K562 (cell line): Measurements from ENCODE around the gene ASMTL. TPM values are rescaled to one million over a fixed set of nuclear protein-coding genes. Genes with fewer than 3 reads are reported as not detected.

Source experiments
- ATAC-seq: fragments of 200-7000 bp; cut with Tn5 transposase; 3 replicates; pipeline ENCODE4 v1.9.1; 2020; ENCODE audit warnings: moderate library complexity
- BruUV-seq: library from RNA; stranded (reverse); fragments of 400-500 nt; replicated peaks from 2 replicates; lab custom pipeline; 2021; lab: Mats Ljungman, UMichigan
- CTCF ChIA-PET: fragments of 300-600 bp; formaldehyde crosslinking; extraction: SDS; loops from one replicate; lab custom pipeline; 2021; ENCODE audit warnings: low intra/inter-chr PET ratio; lab: Yijun Ruan, JAX
- POLR2A ChIA-PET: fragments of 300-600, 350-650 bp; sonication (Branson Sonifier 250); formaldehyde crosslinking; extraction: SDS; loops from one replicate; lab custom pipeline; 2021; ENCODE audit warnings: antibody characterized with exemption, inconsistent platforms; lab: Yijun Ruan, JAX
- DNase-seq, 4 experiments: peaks; one replicate each; pipeline versions ENCODE4 v3.0.0 to v3.0.0-alpha.2; 2011 to 2018; ENCODE audit warnings: low spot score in 3 of 4, mixed read lengths in 3 of 4; ENCODE audit errors: extremely low read depth in 1 of 4
- FAIRE-seq: peaks from 2 replicates; lab custom pipeline; 2011; peaks lifted over from hg19 to GRCh38; lab: Jason Lieb, UNC
- H2AFZ ChIP-seq: 2 replicates; pipeline ENCODE4 v1.6.0; 2011; ENCODE audit warnings: low read depth, low read length, control low read depth, inconsistent platforms
- H3K27ac ChIP-seq: fragments of 200-600 bp; 3 replicates; pipeline ENCODE4 v1.8.0; 2011; ENCODE audit warnings: low read depth, mild to moderate bottlenecking, control low read depth, inconsistent platforms, low read length, moderate library complexity, mixed read lengths; ENCODE audit errors: extremely low read depth
- H3K27me3 ChIP-seq, 2 experiments: fragments of 300-600 bp in 1 of 2; 2 replicates in 1 of 2; 3 replicates in 1 of 2; pipeline versions ENCODE4 v1.6.0 to v1.8.0; 2011; ENCODE audit warnings: inconsistent platforms in 2 of 2, low read length in 2 of 2, mild to moderate bottlenecking in 1 of 2, mixed read lengths in 1 of 2, moderate library complexity in 1 of 2; ENCODE audit not compliant: control insufficient read depth in 2 of 2, insufficient read depth in 2 of 2
- H3K36me3 ChIP-seq: fragments of 300-600 bp; 3 replicates; pipeline ENCODE4 v1.8.0; 2011; ENCODE audit warnings: mild to moderate bottlenecking, low read length, inconsistent platforms; ENCODE audit not compliant: control insufficient read depth, insufficient read depth
- H3K4me1 ChIP-seq, 2 experiments: fragments of 200-600 bp in 1 of 2; replicated peaks in 1 of 2; 2 replicates in 1 of 2; 3 replicates in 1 of 2; pipeline versions ENCODE4 v1.5.1 to v1.8.0; 2011; ENCODE audit warnings: inconsistent platforms in 2 of 2, low read length in 2 of 2, mild to moderate bottlenecking in 1 of 2, mixed read lengths in 1 of 2, moderate library complexity in 1 of 2; ENCODE audit not compliant: control insufficient read depth in 2 of 2, insufficient read depth in 2 of 2
- H3K4me2 ChIP-seq: 2 replicates; pipeline ENCODE4 v1.6.1; 2011; ENCODE audit warnings: low read length, control low read depth, inconsistent platforms, mixed read lengths; ENCODE audit not compliant: insufficient read depth
- H3K4me3 ChIP-seq: fragments of 200-600 bp; sonication (generic), shearing (Covaris generic); 2 replicates; pipeline ENCODE4 v1.5.1; 2016; ENCODE audit warnings: control low read depth, inconsistent platforms
- H3K79me2 ChIP-seq: fragments of 200-600 bp; 3 replicates; pipeline ENCODE4 v1.8.0; 2011; ENCODE audit warnings: low read length, inconsistent platforms; ENCODE audit not compliant: control insufficient read depth, insufficient read depth
- H3K9ac ChIP-seq, 2 experiments: 2 replicates each; pipeline versions ENCODE4 v1.6.0 to v1.6.1; 2011; ENCODE audit warnings: low read depth in 2 of 2, low read length in 2 of 2, control low read depth in 1 of 2, inconsistent platforms in 1 of 2, mild to moderate bottlenecking in 1 of 2, mixed read lengths in 1 of 2; ENCODE audit not compliant: insufficient read depth in 1 of 2
- H3K9me1 ChIP-seq: one replicate; pipeline ENCODE4 v1.6.0; 2011; ENCODE audit warnings: inconsistent platforms, mild to moderate bottlenecking, low read length, moderate library complexity; ENCODE audit not compliant: control insufficient read depth, insufficient read depth
- H3K9me3 ChIP-seq: replicated peaks from 2 replicates; pipeline ENCODE4 v1.5.1; 2011; ENCODE audit warnings: low read depth, low read length, inconsistent platforms; ENCODE audit not compliant: control insufficient read depth, insufficient read depth
- H4K20me1 ChIP-seq: replicated peaks from 2 replicates; pipeline ENCODE4 v1.6.1; 2011; ENCODE audit warnings: low read length, inconsistent platforms, mixed read lengths; ENCODE audit not compliant: control insufficient read depth, insufficient read depth
- ATF6 ChIP-seq: sonication (generic); formaldehyde crosslinking; IDR thresholded peaks from 2 replicates; pipeline ENCODE4 v1.4.0; 2020; ENCODE audit warnings: mild to moderate bottlenecking, missing genetic modification reagents
- BMI1 ChIP-seq: fragments of 150-350 bp; IDR thresholded peaks from 2 replicates; pipeline ENCODE4 v1.6.1; 2014; ENCODE audit warnings: low read length
- IFI16 ChIP-seq: fragments of 250-450 bp; sonication (Bioruptor Pico); IDR thresholded peaks from 2 replicates; pipeline ENCODE4 v2.1.2; 2022; ENCODE audit warnings: mild to moderate bottlenecking, inconsistent platforms
- KLF10 ChIP-seq: fragments of 250-450 bp; sonication (Bioruptor Pico); IDR thresholded peaks from 2 replicates; pipeline ENCODE4 v1.6.1; 2021; ENCODE audit warnings: matching md5 sums
- MAZ ChIP-seq, 2 experiments: fragments of 450-650 bp in 1 of 2; sonication (generic) in 1 of 2; formaldehyde crosslinking; IDR thresholded peaks in 1 of 2; conservative IDR thresholded peaks in 1 of 2; 2 replicates each; pipeline versions ENCODE4 v1.4.0 to v1.5.0; 2020; ENCODE audit warnings: mild to moderate bottlenecking in 1 of 2, missing genetic modification reagents in 1 of 2
- VEZF1 ChIP-seq: fragments of 200-800 bp; sonication (Bioruptor generic); IDR thresholded peaks from 2 replicates; pipeline ENCODE4 v1.6.1; 2017; ENCODE audit warnings: missing genetic modification characterization, missing compliant biosample characterization
- ZKSCAN3 ChIP-seq: fragments of 250-450 bp; sonication (Bioruptor Pico); IDR thresholded peaks from 2 replicates; pipeline ENCODE4 v1.4.0; 2020
- ZNF212 ChIP-seq: fragments of 450-650 bp; formaldehyde crosslinking; IDR thresholded peaks from 2 replicates; pipeline ENCODE4 v1.4.0; 2020; ENCODE audit warnings: mild to moderate bottlenecking
- WGBS: fragments of 100-300 bp; shearing (Covaris generic); methylation state at CpG from one replicate; pipeline ENCODE4 v1.1.6; 2016; ENCODE audit warnings: low coverage, mixed read lengths; ENCODE audit not compliant: insufficient coverage; ENCODE audit errors: missing lambda C conversion rate; 5-methylcytosine and 5-hydroxymethylcytosine counted together
- in situ Hi-C: fragments of 300-500 bp; cut with MboI; formaldehyde crosslinking; loops from 4 replicates; pipeline ENCODE4 v1.15.0; 2018; ENCODE audit warnings: inconsistent platforms, mixed read lengths
- intact Hi-C: fragments of 100-400 bp; cut with micrococcal nuclease; formaldehyde crosslinking; loops from 2 replicates; pipeline ENCODE4 v1.14.2; 2022
- polyA plus RNA-seq, 8 experiments: library from polyadenylated mRNA; depleted of rRNA in 4 of 8; stranded (reverse) in 5 of 8; unstranded in 3 of 8; fragments of >200 nt; fragmentation: Nextera tagmentation in 2 of 8; fragmentation: Illumina TruSeq in 1 of 8; extraction: Ambion mirVana in 2 of 8; extraction: Trizol in 1 of 8; gene quantifications; 2 replicates each; pipeline versions ENCODE4 v1.2.1 to v1.2.3, GENCODE V29; 2011 to 2014; ENCODE audit warnings: inconsistent platforms in 1 of 8, missing spikeins in 1 of 8
- total RNA-seq, 7 experiments: library from RNA; depleted of rRNA in 6 of 7; stranded (reverse); fragments of >200 nt in 6 of 7; fragmentation: Illumina TruSeq in 2 of 7; extraction: Trizol in 2 of 7; gene quantifications; 2 replicates each; pipeline versions ENCODE4 v1.2.1 to v1.2.3, GENCODE V29; 2011 to 2021; ENCODE audit warnings: low replicate concordance in 1 of 7
- TF ChIP-seq, protein P1 (sequence below): fragments of 250-450 bp; sonication (Bioruptor Pico); IDR thresholded peaks from 2 replicates; pipeline ENCODE4 v1.5.0; 2020; ENCODE audit warnings: mild to moderate bottlenecking
- TF ChIP-seq, protein P2 (sequence below): fragments of 250-450 bp; sonication (Bioruptor Pico); IDR thresholded peaks from 2 replicates; pipeline ENCODE4 v1.5.0; 2021; ENCODE audit warnings: mild to moderate bottlenecking, borderline replicate concordance

Gene ASMTL
- total and polyA plus RNA-seq, 9 of the 15 experiments (the other 6 are each of a cell fraction or from before 2014, with no cell fraction given), result 0.56 to 20.6 (median 7.6) TPM

- ATAC-seq (peak; percentile 98), FAIRE-seq (peak; percentile 78), DNase-seq (peak; percentile 86 to 95 (median 92))
- intact Hi-C loops, result no loop called here
- TSS peak; percentile 52 for BruUV-seq
- Histone ChIP-seq H3K4me1 (peaks cover 0 to 54% of the 10 kb centered on the region in 2 experiments; a peak in 4 of 5 replicates), H3K27ac (peak within 1 kb of the TSS; percentile 99), H3K79me2 (peaks cover 63% of the 10 kb centered on the region), H3K9me3 (no peaks in the 10 kb centered on the region), H2AFZ (peak within 1 kb of the TSS; percentile 78), H3K36me3 (peaks cover 46% of the 10 kb centered on the region; the same call in 2 of the 3 replicates), H3K9ac (peak within 1 kb of the TSS; percentile 98 to 100), H4K20me1 (peaks cover 40% of the 10 kb centered on the region), H3K4me2 (peak within 1 kb of the TSS; percentile 97), H3K4me3 (peak within 1 kb of the TSS; percentile 86), H3K9me1 (peaks cover 8% of the 10 kb centered on the region), H3K27me3 (no peaks in the 10 kb centered on the region)
- ChIA-PET CTCF (no interaction called here), POLR2A (no interaction called here)
- in situ Hi-C loops, result no loop called here
- under 1% methylated on average over 22 of the region's 90 CpGs for WGBS
- TF ChIP-seq IFI16, result no peak
- TF ChIP-seq BMI1, result no peak
- TF ChIP-seq ZKSCAN3 (CRISPR knock-in tag), result no peak
- TF ChIP-seq, protein P1, sequence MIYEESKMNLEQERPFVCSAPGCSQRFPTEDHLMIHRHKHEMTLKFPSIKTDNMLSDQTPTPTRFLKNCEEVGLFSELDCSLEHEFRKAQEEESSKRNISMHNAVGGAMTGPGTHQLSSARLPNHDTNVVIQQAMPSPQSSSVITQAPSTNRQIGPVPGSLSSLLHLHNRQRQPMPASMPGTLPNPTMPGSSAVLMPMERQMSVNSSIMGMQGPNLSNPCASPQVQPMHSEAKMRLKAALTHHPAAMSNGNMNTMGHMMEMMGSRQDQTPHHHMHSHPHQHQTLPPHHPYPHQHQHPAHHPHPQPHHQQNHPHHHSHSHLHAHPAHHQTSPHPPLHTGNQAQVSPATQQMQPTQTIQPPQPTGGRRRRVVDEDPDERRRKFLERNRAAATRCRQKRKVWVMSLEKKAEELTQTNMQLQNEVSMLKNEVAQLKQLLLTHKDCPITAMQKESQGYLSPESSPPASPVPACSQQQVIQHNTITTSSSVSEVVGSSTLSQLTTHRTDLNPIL (CRISPR knock-in tag), result no peak
- TF ChIP-seq MAZ (CRISPR knock-in tag; conservative IDR thresholded peaks at IDR 0.05 in 1 of 2, IDR thresholded peaks at IDR 0.05 in 1 of 2), result peak in 1 of 2 experiments; percentile 60
- TF ChIP-seq ATF6 (CRISPR knock-in tag), result peak; percentile 88
- TF ChIP-seq ZNF212, result no peak
- TF ChIP-seq, protein P2, sequence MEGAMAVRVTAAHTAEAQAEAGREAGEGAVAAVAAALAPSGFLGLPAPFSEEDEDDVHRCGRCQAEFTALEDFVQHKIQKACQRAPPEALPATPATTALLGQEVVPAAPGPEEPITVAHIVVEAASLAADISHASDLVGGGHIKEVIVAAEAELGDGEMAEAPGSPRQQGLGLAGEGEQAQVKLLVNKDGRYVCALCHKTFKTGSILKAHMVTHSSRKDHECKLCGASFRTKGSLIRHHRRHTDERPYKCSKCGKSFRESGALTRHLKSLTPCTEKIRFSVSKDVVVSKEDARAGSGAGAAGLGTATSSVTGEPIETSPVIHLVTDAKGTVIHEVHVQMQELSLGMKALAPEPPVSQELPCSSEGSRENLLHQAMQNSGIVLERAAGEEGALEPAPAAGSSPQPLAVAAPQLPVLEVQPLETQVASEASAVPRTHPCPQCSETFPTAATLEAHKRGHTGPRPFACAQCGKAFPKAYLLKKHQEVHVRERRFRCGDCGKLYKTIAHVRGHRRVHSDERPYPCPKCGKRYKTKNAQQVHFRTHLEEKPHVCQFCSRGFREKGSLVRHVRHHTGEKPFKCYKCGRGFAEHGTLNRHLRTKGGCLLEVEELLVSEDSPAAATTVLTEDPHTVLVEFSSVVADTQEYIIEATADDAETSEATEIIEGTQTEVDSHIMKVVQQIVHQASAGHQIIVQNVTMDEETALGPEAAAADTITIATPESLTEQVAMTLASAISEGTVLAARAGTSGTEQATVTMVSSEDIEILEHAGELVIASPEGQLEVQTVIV (CRISPR knock-in tag), result no peak
- TF ChIP-seq KLF10 (CRISPR knock-in tag), result no peak
- peak; percentile 33; the same call in 1 of the 2 replicates for TF ChIP-seq VEZF1 (CRISPR knock-in tag)
Measured at GRCh38 chrX:1391707-1392375, 60.9 kb downstream of the ASMTL start, which contains the start of gene SLC25A6. Gene SLC25A6, minus strand, starts transcription at chrX:1392113. Its CDS starts 104 bp downstream, at chrX:1392009.
